HEK293 (cell line): ENCODE measurements around the gene KIF11.
"Not testable (repeated sequence)": the region's sequence is repeated elsewhere in the genome, so short reads cannot be mapped to it uniquely, and the experiment has no call there.

ENCODE experiments used
- CTCF ChIA-PET: fragments of 350-600 bp; formaldehyde crosslinking; extraction: SDS; loops from one replicate; lab custom pipeline; 2021; ENCODE audit warnings: antibody characterized with exemption; lab: Yijun Ruan, JAX
- POLR2A ChIA-PET: fragments of 300-600 bp; formaldehyde crosslinking; extraction: SDS; loops from one replicate; lab custom pipeline; 2020; ENCODE audit warnings: antibody characterized with exemption, inconsistent platforms; lab: Yijun Ruan, JAX
- H3K27ac ChIP-seq: fragments of 200-500 bp; sonication (Bioruptor generic); 2 replicates; pipeline ENCODE4 v1.5.1; 2014; ENCODE audit warnings: low read depth, low read length, control low read depth, inconsistent platforms; ENCODE audit errors: extremely low read depth
- H3K36me3 ChIP-seq, 2 experiments: fragments of 200-500 bp in 1 of 2; sonication (Bioruptor generic) in 1 of 2; 1 replicate in 1 of 2; 2 replicates in 1 of 2; pipeline ENCODE4 v1.5.1; 2014 to 2017; ENCODE audit warnings: inconsistent platforms in 2 of 2, low read length in 2 of 2; ENCODE audit not compliant: control insufficient read depth in 2 of 2, insufficient read depth in 1 of 2
- H3K4me1 ChIP-seq: fragments of 200-500 bp; sonication (Bioruptor generic); 2 replicates; pipeline ENCODE4 v1.5.1; 2014; ENCODE audit warnings: mild to moderate bottlenecking, low read length, inconsistent platforms; ENCODE audit not compliant: control insufficient read depth, insufficient read depth
- H3K4me3 ChIP-seq: 2 replicates; pipeline ENCODE4 v1.5.1; 2011; ENCODE audit warnings: low read depth, mild to moderate bottlenecking, control low read depth, low read length, moderate library complexity
- H3K9me3 ChIP-seq: fragments of 200-500 bp; sonication (Bioruptor generic); 2 replicates; pipeline ENCODE4 v1.5.1; 2014; ENCODE audit warnings: low read depth, low read length, inconsistent platforms; ENCODE audit not compliant: control insufficient read depth, insufficient read depth
- GLIS1 ChIP-seq: fragments of 450-650 bp; formaldehyde crosslinking; IDR thresholded peaks from 2 replicates; pipeline ENCODE4 v1.5.1; 2016; ENCODE audit warnings: missing biosample characterization, missing genetic modification characterization
- HOXA7 ChIP-seq: sonication (generic); formaldehyde crosslinking; IDR thresholded peaks from 2 replicates; pipeline ENCODE4 v1.8.1; 2022; ENCODE audit warnings: missing genetic modification reagents, borderline replicate concordance
- KLF8 ChIP-seq: fragments of 450-650 bp; formaldehyde crosslinking; IDR thresholded peaks from 2 replicates; pipeline ENCODE4 v1.5.1; 2016; ENCODE audit warnings: missing biosample characterization, missing genetic modification characterization
- SP7 ChIP-seq: fragments of 450-650 bp; formaldehyde crosslinking; IDR thresholded peaks from 2 replicates; pipeline ENCODE4 v1.5.1; 2016; ENCODE audit warnings: missing biosample characterization, missing genetic modification characterization
- TRIM28 ChIP-seq: IDR thresholded peaks from 2 replicates; pipeline ENCODE4 v1.6.1; 2011; ENCODE audit warnings: low read length, control low read depth, borderline replicate concordance
- WT1 ChIP-seq: fragments of 450-650 bp; formaldehyde crosslinking; IDR thresholded peaks from 2 replicates; pipeline ENCODE4 v1.5.1; 2016; ENCODE audit warnings: missing biosample characterization, missing genetic modification characterization
- ZBTB21 ChIP-seq: fragments of 450-650 bp; formaldehyde crosslinking; IDR thresholded peaks from 2 replicates; pipeline ENCODE4 v1.5.1; 2017; ENCODE audit warnings: missing biosample characterization, missing genetic modification characterization
- ZBTB8A ChIP-seq: fragments of 450-650 bp; formaldehyde crosslinking; IDR thresholded peaks from 2 replicates; pipeline ENCODE4 v1.5.1; 2016; ENCODE audit warnings: missing biosample characterization, missing genetic modification characterization
- ZNF169 ChIP-seq: fragments of 450-650 bp; formaldehyde crosslinking; IDR thresholded peaks from 2 replicates; pipeline ENCODE4 v1.5.1; 2016; ENCODE audit warnings: missing biosample characterization, missing genetic modification characterization
- ZNF324 ChIP-seq: fragments of 450-650 bp; formaldehyde crosslinking; IDR thresholded peaks from 2 replicates; pipeline ENCODE4 v1.5.1; 2016; ENCODE audit warnings: missing biosample characterization, missing genetic modification characterization
- ZNF335 ChIP-seq: fragments of 450-650 bp; formaldehyde crosslinking; conservative IDR thresholded peaks from 2 replicates; pipeline ENCODE4 v1.5.1; 2016; ENCODE audit warnings: missing biosample characterization, missing genetic modification characterization
- ZNF433 ChIP-seq: fragments of 450-650 bp; formaldehyde crosslinking; IDR thresholded peaks from 2 replicates; pipeline ENCODE4 v1.5.1; 2016; ENCODE audit warnings: missing biosample characterization, missing genetic modification characterization, low read depth
- ZNF626 ChIP-seq: fragments of 450-650 bp; sonication (Bioruptor Pico); formaldehyde crosslinking; IDR thresholded peaks from 2 replicates; pipeline ENCODE4 v1.5.1; 2018; ENCODE audit warnings: missing biosample characterization, missing genetic modification characterization, inconsistent platforms
- TF ChIP-seq, protein P1 (sequence below): fragments of 450-650 bp; formaldehyde crosslinking; IDR thresholded peaks from 2 replicates; pipeline ENCODE4 v1.5.1; 2016; ENCODE audit warnings: missing biosample characterization, missing genetic modification characterization
- TF ChIP-seq, protein P2 (sequence below): fragments of 450-650 bp; formaldehyde crosslinking; IDR thresholded peaks from 2 replicates; pipeline ENCODE4 v1.5.1; 2016; ENCODE audit warnings: missing biosample characterization, missing genetic modification characterization
- TF ChIP-seq, protein P3 (sequence below): fragments of 450-650 bp; formaldehyde crosslinking; IDR thresholded peaks from 2 replicates; pipeline ENCODE4 v1.5.1; 2016; ENCODE audit warnings: missing biosample characterization, missing genetic modification characterization, borderline replicate concordance
- TF ChIP-seq, protein P4 (sequence below): sonication (generic); formaldehyde crosslinking; IDR thresholded peaks from 2 replicates; pipeline ENCODE4 v1.8.1; 2022; ENCODE audit warnings: mild to moderate bottlenecking, moderate library complexity, missing genetic modification reagents
- TF ChIP-seq, protein P5 (sequence below): fragments of 450-650 bp; formaldehyde crosslinking; IDR thresholded peaks from 2 replicates; pipeline ENCODE4 v1.5.1; 2017; ENCODE audit warnings: missing biosample characterization, missing genetic modification characterization

Gene KIF11

DNA sequence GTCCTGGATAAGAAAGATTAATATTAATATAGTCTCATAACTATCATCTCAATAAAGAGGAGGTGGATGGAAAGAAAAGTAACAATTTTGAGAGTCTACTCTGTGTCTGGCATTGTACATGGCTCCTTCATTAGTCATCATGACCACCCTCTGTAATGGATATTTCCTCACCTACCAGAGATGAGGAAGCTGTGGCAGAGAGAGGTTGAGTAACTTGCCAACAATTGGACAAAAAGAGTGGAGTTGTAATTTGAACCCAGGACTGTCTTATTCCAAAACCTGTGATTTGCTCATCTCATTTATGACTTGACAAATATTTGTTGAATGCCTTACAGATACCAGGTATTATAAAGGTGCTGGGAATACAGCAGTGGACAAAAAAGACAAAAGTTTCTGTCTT is 17.0 kb upstream of the KIF11 start:
- Histone ChIP-seq H3K4me3 (no peak overlapping the region), H3K27ac (no peak overlapping the region), H3K4me1 (peaks cover 13% of the 10 kb centered on the region), H3K9me3 (no peaks in the 10 kb centered on the region), H3K36me3 (no peaks in the 10 kb centered on the region)
- ChIA-PET CTCF (interaction anchor here (0.6 to 6.7 kb wide), 3 partner anchors 39 to 760 kb away, joined by 3 to 71 read pairs (median 4); no protein-coding TSS in a partner anchor), POLR2A (no interaction called here)
- TF ChIP-seq ZNF433 (tag by site-specific recombination) (no peak), ZNF335 (peak; percentile 26; the same call in 1 of the 2 replicates), SP7 (0 out of 2 replicates have a peak, but pooled peaks have one; percentile 18)

DNA sequence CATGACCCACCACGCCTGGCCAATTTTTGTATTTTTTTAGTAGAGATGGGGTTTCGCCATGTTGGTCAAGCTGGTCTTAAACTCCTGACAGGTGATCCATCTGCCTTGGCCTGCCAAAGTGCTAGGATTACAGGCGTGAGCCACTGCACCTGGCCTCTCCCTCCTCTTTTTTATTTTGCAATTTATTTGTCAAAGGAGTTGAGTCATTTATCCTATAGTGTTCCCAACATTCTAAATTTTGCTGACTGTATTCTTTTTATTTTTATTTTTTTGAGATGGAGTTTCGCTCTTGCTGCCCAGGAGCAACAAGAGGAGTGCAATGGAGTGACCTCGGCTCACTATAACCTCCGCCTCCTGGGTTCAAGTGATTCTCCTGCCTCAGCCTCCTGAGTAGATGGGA is 10.6 kb upstream of the KIF11 start:
- POLR2A ChIA-PET = interaction anchor here (0.6 to 4.3 kb wide), 2 partner anchors 9 to 105 kb away, joined by 4 to 21 read pairs; no protein-coding TSS in a partner anchor
- CTCF ChIA-PET, H3K36me3 ChIP-seq, H3K27ac ChIP-seq, H3K4me3 ChIP-seq, H3K4me1 ChIP-seq, H3K9me3 ChIP-seq: not testable (repeated sequence)

DNA sequence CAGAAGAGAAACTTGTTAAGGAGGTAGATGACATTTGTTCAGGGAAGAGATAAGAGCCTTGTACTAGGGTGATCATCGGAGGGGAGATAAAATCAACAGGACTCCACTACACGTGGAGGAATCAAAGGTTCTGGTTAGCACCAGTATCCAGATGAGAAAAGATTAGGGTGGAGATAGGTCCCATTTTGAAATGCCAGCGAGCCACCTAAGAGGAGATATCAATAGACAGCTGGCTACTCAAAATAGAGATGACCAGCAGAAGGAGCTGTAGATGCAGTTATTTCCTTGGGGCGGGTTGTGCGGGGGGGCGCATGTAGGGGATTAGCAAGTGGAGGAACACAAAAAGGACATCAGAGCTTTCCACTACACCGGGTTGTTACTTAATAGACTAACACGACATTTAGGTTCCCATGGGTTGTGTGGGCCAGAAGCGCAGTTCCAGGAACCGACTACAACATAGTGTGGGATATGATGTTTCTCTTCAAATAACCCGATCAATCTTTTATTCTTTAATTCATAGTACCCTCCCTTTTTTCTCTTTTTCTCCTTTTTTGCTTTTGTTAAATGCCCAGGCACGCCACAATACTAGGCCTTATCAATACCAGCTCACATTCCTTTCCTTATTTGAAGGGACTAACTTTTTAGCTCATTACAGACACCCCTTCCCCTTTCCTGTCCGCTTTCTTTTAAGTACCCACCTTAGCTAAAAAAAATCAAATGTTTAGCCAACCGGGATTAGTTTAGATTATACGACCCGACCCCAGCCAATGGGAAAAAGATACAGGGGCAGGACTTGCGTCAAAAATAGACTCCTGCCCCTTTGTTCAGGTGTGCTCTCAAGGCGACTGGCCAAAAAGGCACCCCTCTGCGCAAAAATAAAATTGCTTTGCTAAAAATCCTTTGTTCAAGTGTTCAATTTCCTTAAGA is 2.0 kb upstream of the KIF11 start:
- Histone ChIP-seq H3K27ac (peak overlapping the region; percentile 86), H3K36me3 (no peaks in the 10 kb centered on the region; a peak in 1 of 3 replicates)
- POLR2A ChIA-PET = interaction anchor here (0.5 to 2.5 kb wide), 7 partner anchors 10 to 257 kb away, joined by 3 to 21 read pairs (median 5); partner anchors contain the start of genes EXOC6 and IDE
- TF ChIP-seq WT1 (tag by site-specific recombination) = no peak
- TF ChIP-seq ZNF324 = no peak
- TF ChIP-seq, protein P1, sequence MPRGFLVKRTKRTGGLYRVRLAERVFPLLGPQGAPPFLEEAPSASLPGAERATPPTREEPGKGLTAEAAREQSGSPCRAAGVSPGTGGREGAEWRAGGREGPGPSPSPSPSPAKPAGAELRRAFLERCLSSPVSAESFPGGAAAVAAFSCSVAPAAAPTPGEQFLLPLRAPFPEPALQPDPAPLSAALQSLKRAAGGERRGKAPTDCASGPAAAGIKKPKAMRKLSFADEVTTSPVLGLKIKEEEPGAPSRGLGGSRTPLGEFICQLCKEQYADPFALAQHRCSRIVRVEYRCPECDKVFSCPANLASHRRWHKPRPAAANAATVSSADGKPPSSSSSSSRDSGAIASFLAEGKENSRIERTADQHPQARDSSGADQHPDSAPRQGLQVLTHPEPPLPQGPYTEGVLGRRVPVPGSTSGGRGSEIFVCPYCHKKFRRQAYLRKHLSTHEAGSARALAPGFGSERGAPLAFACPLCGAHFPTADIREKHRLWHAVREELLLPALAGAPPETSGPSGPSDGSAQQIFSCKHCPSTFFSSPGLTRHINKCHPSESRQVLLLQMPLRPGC = no peak; the same call in 1 of the 2 replicates
- TF ChIP-seq, protein P2, sequence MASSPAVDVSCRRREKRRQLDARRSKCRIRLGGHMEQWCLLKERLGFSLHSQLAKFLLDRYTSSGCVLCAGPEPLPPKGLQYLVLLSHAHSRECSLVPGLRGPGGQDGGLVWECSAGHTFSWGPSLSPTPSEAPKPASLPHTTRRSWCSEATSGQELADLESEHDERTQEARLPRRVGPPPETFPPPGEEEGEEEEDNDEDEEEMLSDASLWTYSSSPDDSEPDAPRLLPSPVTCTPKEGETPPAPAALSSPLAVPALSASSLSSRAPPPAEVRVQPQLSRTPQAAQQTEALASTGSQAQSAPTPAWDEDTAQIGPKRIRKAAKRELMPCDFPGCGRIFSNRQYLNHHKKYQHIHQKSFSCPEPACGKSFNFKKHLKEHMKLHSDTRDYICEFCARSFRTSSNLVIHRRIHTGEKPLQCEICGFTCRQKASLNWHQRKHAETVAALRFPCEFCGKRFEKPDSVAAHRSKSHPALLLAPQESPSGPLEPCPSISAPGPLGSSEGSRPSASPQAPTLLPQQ = no peak
- TF ChIP-seq, protein P3, sequence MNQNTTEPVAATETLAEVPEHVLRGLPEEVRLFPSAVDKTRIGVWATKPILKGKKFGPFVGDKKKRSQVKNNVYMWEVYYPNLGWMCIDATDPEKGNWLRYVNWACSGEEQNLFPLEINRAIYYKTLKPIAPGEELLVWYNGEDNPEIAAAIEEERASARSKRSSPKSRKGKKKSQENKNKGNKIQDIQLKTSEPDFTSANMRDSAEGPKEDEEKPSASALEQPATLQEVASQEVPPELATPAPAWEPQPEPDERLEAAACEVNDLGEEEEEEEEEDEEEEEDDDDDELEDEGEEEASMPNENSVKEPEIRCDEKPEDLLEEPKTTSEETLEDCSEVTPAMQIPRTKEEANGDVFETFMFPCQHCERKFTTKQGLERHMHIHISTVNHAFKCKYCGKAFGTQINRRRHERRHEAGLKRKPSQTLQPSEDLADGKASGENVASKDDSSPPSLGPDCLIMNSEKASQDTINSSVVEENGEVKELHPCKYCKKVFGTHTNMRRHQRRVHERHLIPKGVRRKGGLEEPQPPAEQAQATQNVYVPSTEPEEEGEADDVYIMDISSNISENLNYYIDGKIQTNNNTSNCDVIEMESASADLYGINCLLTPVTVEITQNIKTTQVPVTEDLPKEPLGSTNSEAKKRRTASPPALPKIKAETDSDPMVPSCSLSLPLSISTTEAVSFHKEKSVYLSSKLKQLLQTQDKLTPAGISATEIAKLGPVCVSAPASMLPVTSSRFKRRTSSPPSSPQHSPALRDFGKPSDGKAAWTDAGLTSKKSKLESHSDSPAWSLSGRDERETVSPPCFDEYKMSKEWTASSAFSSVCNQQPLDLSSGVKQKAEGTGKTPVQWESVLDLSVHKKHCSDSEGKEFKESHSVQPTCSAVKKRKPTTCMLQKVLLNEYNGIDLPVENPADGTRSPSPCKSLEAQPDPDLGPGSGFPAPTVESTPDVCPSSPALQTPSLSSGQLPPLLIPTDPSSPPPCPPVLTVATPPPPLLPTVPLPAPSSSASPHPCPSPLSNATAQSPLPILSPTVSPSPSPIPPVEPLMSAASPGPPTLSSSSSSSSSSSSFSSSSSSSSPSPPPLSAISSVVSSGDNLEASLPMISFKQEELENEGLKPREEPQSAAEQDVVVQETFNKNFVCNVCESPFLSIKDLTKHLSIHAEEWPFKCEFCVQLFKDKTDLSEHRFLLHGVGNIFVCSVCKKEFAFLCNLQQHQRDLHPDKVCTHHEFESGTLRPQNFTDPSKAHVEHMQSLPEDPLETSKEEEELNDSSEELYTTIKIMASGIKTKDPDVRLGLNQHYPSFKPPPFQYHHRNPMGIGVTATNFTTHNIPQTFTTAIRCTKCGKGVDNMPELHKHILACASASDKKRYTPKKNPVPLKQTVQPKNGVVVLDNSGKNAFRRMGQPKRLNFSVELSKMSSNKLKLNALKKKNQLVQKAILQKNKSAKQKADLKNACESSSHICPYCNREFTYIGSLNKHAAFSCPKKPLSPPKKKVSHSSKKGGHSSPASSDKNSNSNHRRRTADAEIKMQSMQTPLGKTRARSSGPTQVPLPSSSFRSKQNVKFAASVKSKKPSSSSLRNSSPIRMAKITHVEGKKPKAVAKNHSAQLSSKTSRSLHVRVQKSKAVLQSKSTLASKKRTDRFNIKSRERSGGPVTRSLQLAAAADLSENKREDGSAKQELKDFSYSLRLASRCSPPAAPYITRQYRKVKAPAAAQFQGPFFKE (tag by site-specific recombination) = no peak
- peak; percentile 24; the same call in 1 of the 2 replicates for TF ChIP-seq GLIS1 (tag by site-specific recombination)
- TF ChIP-seq ZBTB21 (tag by site-specific recombination) = no peak
- no peak for TF ChIP-seq TRIM28
- no peak for TF ChIP-seq KLF8
- no peak for TF ChIP-seq ZNF169 (tag by site-specific recombination)
- TF ChIP-seq, protein P4, sequence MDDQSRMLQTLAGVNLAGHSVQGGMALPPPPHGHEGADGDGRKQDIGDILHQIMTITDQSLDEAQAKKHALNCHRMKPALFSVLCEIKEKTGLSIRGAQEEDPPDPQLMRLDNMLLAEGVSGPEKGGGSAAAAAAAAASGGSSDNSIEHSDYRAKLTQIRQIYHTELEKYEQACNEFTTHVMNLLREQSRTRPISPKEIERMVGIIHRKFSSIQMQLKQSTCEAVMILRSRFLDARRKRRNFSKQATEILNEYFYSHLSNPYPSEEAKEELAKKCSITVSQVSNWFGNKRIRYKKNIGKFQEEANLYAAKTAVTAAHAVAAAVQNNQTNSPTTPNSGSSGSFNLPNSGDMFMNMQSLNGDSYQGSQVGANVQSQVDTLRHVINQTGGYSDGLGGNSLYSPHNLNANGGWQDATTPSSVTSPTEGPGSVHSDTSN = no peak
- TF ChIP-seq, protein P5, sequence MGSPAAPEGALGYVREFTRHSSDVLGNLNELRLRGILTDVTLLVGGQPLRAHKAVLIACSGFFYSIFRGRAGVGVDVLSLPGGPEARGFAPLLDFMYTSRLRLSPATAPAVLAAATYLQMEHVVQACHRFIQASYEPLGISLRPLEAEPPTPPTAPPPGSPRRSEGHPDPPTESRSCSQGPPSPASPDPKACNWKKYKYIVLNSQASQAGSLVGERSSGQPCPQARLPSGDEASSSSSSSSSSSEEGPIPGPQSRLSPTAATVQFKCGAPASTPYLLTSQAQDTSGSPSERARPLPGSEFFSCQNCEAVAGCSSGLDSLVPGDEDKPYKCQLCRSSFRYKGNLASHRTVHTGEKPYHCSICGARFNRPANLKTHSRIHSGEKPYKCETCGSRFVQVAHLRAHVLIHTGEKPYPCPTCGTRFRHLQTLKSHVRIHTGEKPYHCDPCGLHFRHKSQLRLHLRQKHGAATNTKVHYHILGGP (tag by site-specific recombination) = no peak
- TF ChIP-seq ZNF626 (tag by site-specific recombination) = no peak
- TF ChIP-seq ZBTB8A = no peak
- no peak for TF ChIP-seq HOXA7 (CRISPR knock-in tag)

More for the DNA sequence above, 2.0 kb upstream of the KIF11 start:
- Histone ChIP-seq H3K9me3 (no peaks in the 10 kb centered on the region), H3K4me1 (no peaks in the 10 kb centered on the region), H3K4me3 (peak overlapping the region; percentile 41)
- CTCF ChIA-PET = interaction anchor here (0.6 to 1.3 kb wide), 9 partner anchors 10 to 292 kb away, joined by 3 to 4 read pairs (median 3); partner anchors contain the start of gene IDE
